Activated CD4-positive, alpha-beta T cell treated with anti-CD3 and anti-CD28 coated beads, Interleukin-2, amount 50 U/mL, for 48 hours (primary cell): ENCODE results near the gene DPYD.

Experiments used
- DNase-seq, 2 experiments: peaks; one replicate each; pipeline ENCODE4 v3.0.0-alpha.2; 2020

The DPYD gene

DNA sequence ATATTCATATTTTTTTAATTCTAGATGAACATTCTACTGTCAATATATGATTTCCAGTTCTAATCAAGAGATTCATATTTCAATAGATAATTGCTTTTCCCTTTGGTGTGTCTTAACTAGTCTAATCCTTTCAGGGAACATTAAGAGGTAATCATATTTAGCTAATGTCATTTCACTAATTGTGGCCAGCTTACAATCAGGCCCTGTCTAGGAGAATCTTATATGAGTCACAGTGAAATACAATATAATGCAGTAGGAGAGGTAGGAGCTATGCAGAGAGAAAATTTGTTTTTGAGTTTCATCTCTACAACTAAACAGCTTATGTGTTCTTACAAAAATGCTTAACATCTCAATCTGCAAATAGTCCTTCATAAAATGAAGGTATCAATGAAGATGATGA lies 85.9 kb downstream of the DPYD start:
- no peak for DNase-seq

DNA sequence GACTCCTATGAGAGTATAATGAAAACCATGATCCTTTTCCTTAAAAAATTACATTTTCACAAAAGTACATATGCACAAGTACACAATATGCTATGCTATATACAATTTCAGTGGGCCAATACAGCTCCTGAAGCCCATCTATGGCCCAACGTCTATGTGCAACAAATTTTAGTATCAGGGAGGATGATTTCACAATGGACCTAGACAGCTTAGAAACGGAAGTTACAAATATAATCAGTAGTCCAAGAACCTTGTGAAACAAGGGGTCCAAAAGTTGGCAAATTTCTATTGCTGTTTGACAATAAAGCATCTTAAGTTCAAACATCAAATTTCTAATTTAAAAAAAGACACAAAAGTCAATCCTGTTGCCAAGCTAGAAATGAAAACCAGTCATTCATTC lies 87.0 kb downstream of the DPYD start:
- DNase-seq: no peak

- no peak for DNase-seq
Measured at GRCh38 chr1:97832481-97832880, 88.4 kb downstream of the DPYD start.

GRCh38 chr1:97827887-97828286 lies 92.9 kb downstream of the DPYD start:
- DNase-seq: no peak

DNA sequence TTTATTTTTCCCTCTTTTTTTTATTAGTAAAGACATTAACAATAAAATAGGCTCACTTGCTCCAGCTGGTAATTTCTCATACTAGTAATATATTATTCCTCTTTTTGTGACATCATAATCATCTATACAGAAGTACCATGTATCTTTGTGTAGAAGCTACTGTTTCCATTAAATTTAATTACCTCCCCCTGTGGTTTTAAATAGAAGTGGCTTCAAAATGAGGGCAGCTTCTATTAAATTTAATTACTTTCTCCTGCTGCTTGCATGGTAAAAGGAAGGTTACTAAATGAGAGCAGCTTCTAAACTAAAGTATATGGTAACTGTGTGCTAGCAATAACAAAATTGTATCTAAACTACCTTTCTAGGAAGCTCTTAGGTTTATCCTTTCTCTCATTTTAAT lies 94.0 kb downstream of the DPYD start:
- no peak for DNase-seq

DNA sequence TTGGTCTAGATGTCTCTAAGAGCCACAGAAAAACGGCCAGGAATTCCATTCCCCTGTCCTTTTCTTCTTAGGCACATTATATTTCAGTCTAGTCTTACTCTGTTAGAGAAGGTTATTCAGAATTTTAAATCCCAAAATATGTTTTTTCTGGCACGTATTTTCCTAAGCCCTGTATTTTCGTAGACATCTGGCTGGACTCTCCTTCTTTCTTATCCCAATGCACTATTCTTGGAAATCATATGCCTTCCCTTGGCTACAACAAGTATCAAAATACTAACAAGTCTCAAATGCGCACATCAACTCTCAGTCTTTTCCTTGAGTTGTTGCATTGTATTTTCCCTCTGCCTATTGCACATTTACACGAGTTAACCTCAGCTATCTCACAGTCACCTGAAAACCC lies 96.2 kb downstream of the DPYD start:
- no peak for DNase-seq

DNA sequence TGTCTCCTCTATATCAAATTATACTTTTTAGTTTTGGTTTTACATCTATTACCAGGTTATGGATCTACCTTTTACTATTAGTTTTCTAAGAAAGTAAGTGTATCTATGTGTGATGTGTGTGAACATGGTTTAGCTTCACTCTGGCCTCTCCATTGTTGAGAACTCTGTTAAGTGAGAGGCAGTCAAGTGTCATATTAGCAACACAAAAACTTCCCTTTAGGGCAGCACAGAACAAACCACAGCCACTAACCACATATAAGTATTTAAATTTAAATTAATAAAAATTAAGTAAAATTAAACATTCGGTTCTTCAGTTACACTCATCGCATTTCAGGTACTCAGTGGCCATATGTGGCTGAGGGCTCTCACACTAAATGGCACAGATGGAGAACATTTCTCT lies 96.6 kb downstream of the DPYD start:
- DNase-seq: no peak

DNA sequence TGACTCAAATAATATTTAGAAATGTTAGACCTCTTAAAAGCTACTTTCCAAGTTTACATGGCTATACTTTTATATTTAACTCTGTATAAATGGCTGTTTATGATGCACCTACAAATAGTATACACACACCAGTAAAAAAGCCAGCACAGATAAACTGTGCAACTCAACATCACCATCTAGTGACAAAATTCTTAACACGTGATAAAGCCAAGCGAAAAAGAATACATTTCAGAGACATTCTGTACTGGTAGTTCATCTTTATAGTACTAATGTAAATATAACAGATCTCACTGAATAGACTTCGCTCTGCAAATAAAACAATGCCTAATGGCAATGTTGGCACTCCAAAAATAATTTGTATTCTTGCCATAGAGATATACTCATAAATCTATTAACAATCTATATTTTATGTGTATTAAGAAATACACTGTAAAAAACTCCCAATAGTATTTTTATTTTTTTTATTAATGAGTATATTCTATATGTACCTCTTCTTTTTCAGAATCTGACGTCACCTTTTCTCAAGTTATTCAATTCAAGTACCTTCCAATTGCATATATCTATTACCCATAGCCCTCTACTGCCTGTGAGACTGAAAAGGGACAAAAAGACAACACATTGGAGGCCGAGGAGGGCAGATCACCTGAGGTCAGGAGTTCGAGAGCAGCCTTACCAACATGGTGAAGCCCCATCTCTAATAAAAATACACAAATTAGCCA lies 100.2 kb downstream of the DPYD start:
- no peak for DNase-seq

DNA sequence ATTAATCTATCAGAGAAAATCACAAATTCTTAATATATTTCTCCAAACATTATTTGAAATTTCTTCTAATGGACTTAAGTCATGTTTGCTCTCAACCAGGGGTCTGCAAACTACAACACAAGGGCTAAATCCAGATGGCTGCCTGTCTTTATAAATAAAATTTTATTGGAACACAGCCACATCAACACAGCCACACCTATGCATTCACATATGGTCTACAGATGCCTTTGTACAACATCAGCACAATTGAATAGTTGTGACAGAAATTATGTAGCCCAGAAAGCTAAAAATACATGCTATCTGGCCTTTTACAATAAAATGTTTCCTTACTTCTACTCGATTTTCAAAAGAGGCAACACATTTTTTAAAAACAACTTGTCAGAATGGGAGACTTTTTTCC lies 103.9 kb downstream of the DPYD start:
- DNase-seq: no peak

GRCh38 chr1:97814804-97815203 lies 106.0 kb downstream of the DPYD start:
- DNase-seq: no peak

DNA sequence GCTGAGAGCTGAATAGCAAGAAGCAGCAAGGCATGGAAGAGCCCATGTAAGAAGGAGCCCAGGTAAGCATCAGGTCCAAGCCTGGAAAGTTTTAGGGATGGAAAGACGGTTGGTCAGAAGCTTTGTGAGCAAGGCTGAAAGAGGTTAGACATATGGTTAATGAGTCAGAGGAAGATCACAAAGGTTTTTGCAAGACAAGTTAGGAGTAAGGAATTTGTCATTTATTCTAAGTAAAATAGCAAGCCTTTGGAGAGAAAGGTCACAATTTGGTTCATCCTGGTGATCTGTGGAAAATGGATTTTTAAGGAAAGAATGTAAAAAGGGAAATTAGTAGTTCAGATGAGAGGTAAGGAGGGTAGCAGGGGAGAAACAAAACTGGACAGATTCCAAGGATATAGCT lies 106.7 kb downstream of the DPYD start:
- DNase-seq: no peak

- DNase-seq: no peak
Measured at GRCh38 chr1:97812076-97812475, 108.8 kb downstream of the DPYD start.

- no peak for DNase-seq
Measured at GRCh38 chr1:97806996-97807520, 113.8 kb downstream of the DPYD start.

GRCh38 chr1:97806326-97806725 lies 114.5 kb downstream of the DPYD start:
- no peak for DNase-seq

DNA sequence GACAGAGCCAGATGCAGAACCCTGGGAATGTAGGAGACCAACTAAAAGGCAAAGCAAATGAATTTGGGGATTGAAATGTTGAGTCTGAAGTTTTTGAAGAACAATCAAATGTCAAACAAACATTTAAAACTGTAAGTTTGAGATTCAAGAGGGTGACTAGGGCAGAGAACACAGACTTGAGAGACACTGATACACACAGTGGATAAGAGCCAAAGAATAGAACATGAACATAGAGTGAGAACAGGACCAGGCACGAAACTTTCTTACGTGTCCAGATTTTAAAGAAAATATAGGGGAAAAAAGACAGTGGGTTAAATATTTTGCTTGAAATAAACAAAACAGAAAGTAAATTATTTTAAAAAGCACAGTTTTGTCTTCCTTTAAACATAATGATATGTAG lies 115.7 kb downstream of the DPYD start:
- no peak for DNase-seq

DNA sequence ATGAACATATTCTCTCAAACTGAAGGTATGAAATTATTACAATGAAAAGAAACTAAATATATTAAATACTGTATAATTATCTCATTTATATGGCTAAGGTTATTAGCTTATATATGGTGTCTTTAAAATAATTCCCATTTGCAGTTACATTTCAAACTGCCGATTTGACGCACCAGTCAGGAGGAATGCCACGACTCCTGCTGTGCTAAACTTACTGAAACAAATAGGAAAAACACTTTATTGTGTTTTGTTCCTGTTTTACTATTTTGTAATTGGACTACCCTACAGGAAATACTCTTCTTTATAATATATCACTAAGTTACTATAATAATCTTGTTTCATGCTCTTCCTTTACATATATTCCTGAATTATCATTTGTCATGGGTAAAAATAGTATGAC lies 117.8 kb downstream of the DPYD start:
- DNase-seq: no peak

DNA sequence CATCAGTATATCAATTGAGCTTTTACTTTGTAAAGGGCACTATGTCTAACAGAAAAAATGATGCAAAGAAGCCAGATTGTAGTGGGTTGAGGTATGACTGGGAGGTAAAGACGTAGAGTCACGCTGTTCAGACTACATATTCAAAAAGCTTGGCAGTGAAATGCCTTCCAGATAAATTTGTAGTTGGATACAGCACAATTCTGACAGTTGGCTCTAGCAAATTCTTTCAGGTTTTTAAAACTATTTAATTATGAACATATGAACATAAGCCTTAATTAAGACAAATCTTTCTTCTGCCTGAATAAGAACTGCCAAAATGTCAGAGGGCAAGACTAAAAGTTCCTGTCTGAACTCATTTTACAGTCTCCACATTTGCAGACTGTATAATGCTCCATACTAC lies 118.8 kb downstream of the DPYD start:
- DNase-seq: no peak

- no peak for DNase-seq
Measured at GRCh38 chr1:97797403-97798183, 123.2 kb downstream of the DPYD start.

DNA sequence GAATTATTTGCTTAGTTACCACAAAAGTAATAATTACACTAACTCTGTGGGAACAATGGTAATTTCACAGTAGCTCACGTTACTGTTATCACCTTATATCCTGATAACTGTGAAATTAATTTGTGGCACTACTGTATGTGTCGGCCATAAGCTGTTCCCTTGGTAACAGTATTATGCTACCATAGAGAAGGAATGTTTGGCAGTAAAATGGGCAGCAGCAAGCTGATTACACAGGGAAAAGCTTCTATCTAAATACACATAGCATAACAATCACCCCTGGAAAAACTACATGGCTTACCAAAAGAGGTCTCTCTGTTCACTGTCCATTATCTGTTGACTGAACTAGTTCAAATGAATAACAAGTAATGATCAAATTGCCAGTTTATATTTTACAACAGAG lies 124.1 kb downstream of the DPYD start:
- DNase-seq: no peak

DNA sequence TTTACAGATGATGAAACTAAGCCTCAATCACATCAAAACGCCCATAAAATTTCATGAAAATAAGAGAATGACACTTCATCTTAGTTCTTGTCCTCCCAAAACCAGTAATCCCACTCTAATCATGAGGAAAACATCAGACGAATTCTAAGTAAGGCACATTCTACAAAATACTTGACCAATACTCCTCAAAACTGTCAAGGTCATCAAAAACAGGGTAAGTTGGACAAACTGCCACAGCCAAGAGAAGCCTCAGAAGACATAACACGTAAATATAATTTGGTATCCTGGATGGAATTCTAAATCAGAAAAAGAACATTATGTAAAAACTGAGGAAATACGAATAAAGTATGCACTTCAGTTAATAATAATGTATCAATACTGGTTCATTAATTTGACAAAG lies 128.2 kb downstream of the DPYD start:
- no peak for DNase-seq

DNA sequence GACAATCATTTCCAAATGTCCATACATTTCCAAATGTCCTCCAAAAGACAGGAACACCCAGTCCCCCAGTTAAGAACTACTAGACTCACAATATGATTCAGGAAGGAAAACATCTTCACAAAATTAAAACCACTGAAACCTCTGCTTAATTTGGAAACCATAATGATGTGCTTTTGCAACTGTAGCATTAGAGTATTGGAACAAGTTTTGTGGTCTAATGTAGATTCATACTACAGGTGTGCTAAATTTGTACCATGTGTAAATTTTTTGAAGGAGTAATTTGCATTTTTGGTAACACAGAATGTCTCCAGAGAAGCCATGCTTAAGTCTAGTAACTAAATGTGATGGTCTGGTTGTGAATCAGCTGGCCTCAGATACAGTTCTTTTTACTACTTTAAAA lies 129.6 kb downstream of the DPYD start:
- DNase-seq: no peak

- no peak for DNase-seq
Measured at GRCh38 chr1:97787231-97787630, 133.6 kb downstream of the DPYD start.

- no peak for DNase-seq
Measured at GRCh38 chr1:97784661-97785060, 136.2 kb downstream of the DPYD start.

- no peak for DNase-seq
Measured at GRCh38 chr1:97783751-97784150, 137.1 kb downstream of the DPYD start.
